GM12878 (cell line): ENCODE measurements around the gene HEXIM1. TPM values are rescaled to one million over a fixed set of nuclear protein-coding genes. Genes with fewer than 3 reads are reported as not detected.

Experiments used
- ATF7 ChIP-seq: fragments of 450-650 bp; IDR thresholded peaks from 2 replicates; pipeline ENCODE4 v1.6.1; 2016; ENCODE audit warnings: low read depth, mild to moderate bottlenecking
- CHD4 ChIP-seq: fragments of 200-600 bp; sonication (generic); IDR thresholded peaks from 2 replicates; pipeline ENCODE4 v1.6.1; 2016; ENCODE audit warnings: mild to moderate bottlenecking
- FOS ChIP-seq: IDR thresholded peaks from 3 replicates; pipeline ENCODE4 v1.6.1; 2011; ENCODE audit warnings: borderline replicate concordance; ENCODE audit not compliant: insufficient read length; ENCODE audit errors: extremely low read depth
- IRF4 ChIP-seq: IDR thresholded peaks from 2 replicates; pipeline ENCODE4 v1.6.1; 2011; ENCODE audit warnings: low read depth, low read length
- LARP7 ChIP-seq: fragments of 450-650 bp; IDR thresholded peaks from 2 replicates; pipeline ENCODE4 v1.6.1; 2017; ENCODE audit warnings: mild to moderate bottlenecking
- MXI1 ChIP-seq: fragments of 150-350 bp; IDR thresholded peaks from 2 replicates; pipeline ENCODE4 v1.6.1; 2011; ENCODE audit warnings: low read depth, mild to moderate bottlenecking, inconsistent platforms, low read length, improper control_type of control experiment
- POLR2A ChIP-seq: IDR thresholded peaks from 2 replicates; pipeline ENCODE4 v1.6.1; 2011; ENCODE audit warnings: low read depth, mild to moderate bottlenecking, low read length
- RFX5 ChIP-seq: IDR thresholded peaks from 2 replicates; pipeline ENCODE4 v1.6.1; 2011; ENCODE audit warnings: low read depth, low read length, improper control_type of control experiment
- SPI1 ChIP-seq: IDR thresholded peaks from 2 replicates; pipeline ENCODE4 v1.6.1; 2011; ENCODE audit warnings: low read depth, mild to moderate bottlenecking, low read length, moderate library complexity, borderline replicate concordance; ENCODE audit not compliant: insufficient read depth
- ZSCAN29 ChIP-seq: fragments of 450-650 bp; IDR thresholded peaks from 2 replicates; pipeline ENCODE4 v1.6.1; 2017; ENCODE audit warnings: mild to moderate bottlenecking, moderate library complexity
- polyA plus RNA-seq, 11 experiments: library from polyadenylated mRNA; depleted of rRNA in 4 of 11; unstranded in 6 of 11; stranded (reverse) in 5 of 11; fragments of >200 nt; fragmentation: Nextera tagmentation in 4 of 11; fragmentation: Illumina TruSeq in 1 of 11; extraction: Ambion mirVana in 4 of 11; extraction: Trizol in 1 of 11; gene quantifications; 1 replicate in 1 of 11; 2 replicates in 10 of 11; pipeline versions ENCODE4 v1.2.1 to v1.2.3, GENCODE V29; 2011 to 2016; ENCODE audit warnings: inconsistent platforms in 2 of 11, missing spikeins in 2 of 11, low read depth in 1 of 11
- total RNA-seq, 4 experiments: library from RNA; depleted of rRNA in 3 of 4; stranded (reverse); fragments of >200 nt in 3 of 4; fragmentation: Illumina TruSeq in 1 of 4; extraction: Trizol in 1 of 4; gene quantifications; 2 replicates each; pipeline versions ENCODE4 v1.2.1 to v1.2.3, GENCODE V29; 2013 to 2021
- TF ChIP-seq, protein P1 (sequence below): IDR thresholded peaks from 2 replicates; pipeline ENCODE4 v1.6.1; 2012; ENCODE audit warnings: low read length, inconsistent platforms
- TF ChIP-seq, protein P2 (sequence below): fragments of 150-350 bp; IDR thresholded peaks from 2 replicates; pipeline ENCODE4 v1.6.1; 2016; ENCODE audit warnings: low read depth, low read length
- TF ChIP-seq, protein P3 (sequence below): IDR thresholded peaks from 2 replicates; pipeline ENCODE4 v1.6.1; 2012; ENCODE audit warnings: low read depth, low read length, improper control_type of control experiment
- TF ChIP-seq, protein P4 (sequence below): fragments of 450-650 bp; IDR thresholded peaks from 2 replicates; pipeline ENCODE4 v1.6.1; 2017; ENCODE audit warnings: mild to moderate bottlenecking, low read depth, inconsistent platforms; ENCODE audit not compliant: poor library complexity, severe bottlenecking
- TF ChIP-seq, protein P5 (sequence below): IDR thresholded peaks from 2 replicates; pipeline ENCODE4 v1.6.1; 2011; ENCODE audit warnings: mild to moderate bottlenecking, low read depth, low read length, moderate library complexity; ENCODE audit not compliant: insufficient replicate concordance
- TF ChIP-seq, protein P6 (sequence below), 3 experiments: IDR thresholded peaks in 2 of 3; conservative IDR thresholded peaks in 1 of 3; 2 replicates each; pipeline ENCODE4 v1.5.1; 2011; ENCODE audit warnings: low read depth in 3 of 3, low read length in 3 of 3, mild to moderate bottlenecking in 3 of 3, control low read depth in 2 of 3, moderate library complexity in 2 of 3, inconsistent platforms in 1 of 3, mixed read lengths in 1 of 3; ENCODE audit not compliant: control insufficient read depth in 2 of 3, insufficient read depth in 1 of 3; ENCODE audit errors: extremely low read depth in 1 of 3

HEXIM1 gene
- total and polyA plus RNA-seq, 10 of the 15 experiments (the other 5 are each of a cell fraction or from before 2014, with no cell fraction given) = 1.9 to 24.1 (median 9.0) TPM

DNA sequence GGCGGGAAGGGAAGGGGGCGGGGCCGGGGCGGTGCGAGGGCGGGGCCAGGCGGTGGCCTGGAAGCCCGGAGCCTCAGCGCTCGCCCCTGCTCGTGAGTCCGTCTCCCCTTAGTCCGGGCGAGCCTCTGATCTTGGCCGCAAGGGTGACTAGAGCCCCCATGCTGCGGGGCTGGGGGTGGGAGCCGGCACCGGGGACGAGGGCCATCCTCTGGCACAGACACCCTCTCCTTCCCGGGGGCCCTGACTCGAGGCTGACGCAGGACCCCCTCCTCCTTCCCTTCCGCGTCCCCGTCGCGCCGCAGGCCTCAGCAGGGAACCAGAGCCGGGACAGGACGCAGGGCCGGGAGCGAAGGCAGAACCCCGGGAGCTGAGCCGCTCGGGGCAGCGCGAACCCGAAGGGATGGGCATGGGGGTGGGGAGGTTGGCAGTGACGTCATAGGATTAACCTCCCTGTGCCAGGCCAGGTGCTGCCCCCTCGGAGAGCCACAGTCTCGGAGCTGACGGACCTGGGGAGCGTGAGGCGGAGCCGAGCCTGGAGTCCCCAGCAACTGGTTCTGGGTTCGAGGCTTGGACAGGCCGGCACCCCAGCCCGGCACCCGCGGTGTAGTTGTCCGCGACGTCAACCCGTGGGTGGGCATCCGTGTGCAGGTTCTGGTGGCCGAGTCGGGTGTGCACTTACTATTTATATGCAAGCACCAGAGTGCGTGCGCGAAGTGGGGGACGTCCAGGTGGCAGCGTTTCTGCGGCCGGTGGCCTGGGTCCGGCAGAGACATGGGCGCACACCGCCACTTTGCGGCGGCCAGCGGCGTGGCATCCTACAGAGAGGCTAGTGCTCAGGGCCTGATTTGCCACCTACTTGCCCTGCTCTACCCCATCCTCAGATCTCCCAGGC is 15.5 kb upstream of the HEXIM1 start (continued):
- TF ChIP-seq, protein P1, sequence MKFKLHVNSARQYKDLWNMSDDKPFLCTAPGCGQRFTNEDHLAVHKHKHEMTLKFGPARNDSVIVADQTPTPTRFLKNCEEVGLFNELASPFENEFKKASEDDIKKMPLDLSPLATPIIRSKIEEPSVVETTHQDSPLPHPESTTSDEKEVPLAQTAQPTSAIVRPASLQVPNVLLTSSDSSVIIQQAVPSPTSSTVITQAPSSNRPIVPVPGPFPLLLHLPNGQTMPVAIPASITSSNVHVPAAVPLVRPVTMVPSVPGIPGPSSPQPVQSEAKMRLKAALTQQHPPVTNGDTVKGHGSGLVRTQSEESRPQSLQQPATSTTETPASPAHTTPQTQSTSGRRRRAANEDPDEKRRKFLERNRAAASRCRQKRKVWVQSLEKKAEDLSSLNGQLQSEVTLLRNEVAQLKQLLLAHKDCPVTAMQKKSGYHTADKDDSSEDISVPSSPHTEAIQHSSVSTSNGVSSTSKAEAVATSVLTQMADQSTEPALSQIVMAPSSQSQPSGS = no peak; the same call in 1 of the 2 replicates
- TF ChIP-seq MXI1 (0 out of 2 replicates have a peak, but pooled peaks have one; percentile 21), ATF7 (peak; percentile 98), CHD4 (no peak), POLR2A (peak; percentile 62; the same call in 1 of the 2 replicates), FOS (no peak), LARP7 (peak; percentile 65; the same call in 1 of the 2 replicates), SPI1 (no peak), RFX5 (no peak), ZSCAN29 (no peak), IRF4 (no peak)
- TF ChIP-seq, protein P2, sequence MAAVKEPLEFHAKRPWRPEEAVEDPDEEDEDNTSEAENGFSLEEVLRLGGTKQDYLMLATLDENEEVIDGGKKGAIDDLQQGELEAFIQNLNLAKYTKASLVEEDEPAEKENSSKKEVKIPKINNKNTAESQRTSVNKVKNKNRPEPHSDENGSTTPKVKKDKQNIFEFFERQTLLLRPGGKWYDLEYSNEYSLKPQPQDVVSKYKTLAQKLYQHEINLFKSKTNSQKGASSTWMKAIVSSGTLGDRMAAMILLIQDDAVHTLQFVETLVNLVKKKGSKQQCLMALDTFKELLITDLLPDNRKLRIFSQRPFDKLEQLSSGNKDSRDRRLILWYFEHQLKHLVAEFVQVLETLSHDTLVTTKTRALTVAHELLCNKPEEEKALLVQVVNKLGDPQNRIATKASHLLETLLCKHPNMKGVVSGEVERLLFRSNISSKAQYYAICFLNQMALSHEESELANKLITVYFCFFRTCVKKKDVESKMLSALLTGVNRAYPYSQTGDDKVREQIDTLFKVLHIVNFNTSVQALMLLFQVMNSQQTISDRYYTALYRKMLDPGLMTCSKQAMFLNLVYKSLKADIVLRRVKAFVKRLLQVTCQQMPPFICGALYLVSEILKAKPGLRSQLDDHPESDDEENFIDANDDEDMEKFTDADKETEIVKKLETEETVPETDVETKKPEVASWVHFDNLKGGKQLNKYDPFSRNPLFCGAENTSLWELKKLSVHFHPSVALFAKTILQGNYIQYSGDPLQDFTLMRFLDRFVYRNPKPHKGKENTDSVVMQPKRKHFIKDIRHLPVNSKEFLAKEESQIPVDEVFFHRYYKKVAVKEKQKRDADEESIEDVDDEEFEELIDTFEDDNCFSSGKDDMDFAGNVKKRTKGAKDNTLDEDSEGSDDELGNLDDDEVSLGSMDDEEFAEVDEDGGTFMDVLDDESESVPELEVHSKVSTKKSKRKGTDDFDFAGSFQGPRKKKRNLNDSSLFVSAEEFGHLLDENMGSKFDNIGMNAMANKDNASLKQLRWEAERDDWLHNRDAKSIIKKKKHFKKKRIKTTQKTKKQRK = no peak
- TF ChIP-seq, protein P3, sequence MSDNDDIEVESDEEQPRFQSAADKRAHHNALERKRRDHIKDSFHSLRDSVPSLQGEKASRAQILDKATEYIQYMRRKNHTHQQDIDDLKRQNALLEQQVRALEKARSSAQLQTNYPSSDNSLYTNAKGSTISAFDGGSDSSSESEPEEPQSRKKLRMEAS = peak; percentile 5; the same call in 1 of the 2 replicates
- TF ChIP-seq, protein P4, sequence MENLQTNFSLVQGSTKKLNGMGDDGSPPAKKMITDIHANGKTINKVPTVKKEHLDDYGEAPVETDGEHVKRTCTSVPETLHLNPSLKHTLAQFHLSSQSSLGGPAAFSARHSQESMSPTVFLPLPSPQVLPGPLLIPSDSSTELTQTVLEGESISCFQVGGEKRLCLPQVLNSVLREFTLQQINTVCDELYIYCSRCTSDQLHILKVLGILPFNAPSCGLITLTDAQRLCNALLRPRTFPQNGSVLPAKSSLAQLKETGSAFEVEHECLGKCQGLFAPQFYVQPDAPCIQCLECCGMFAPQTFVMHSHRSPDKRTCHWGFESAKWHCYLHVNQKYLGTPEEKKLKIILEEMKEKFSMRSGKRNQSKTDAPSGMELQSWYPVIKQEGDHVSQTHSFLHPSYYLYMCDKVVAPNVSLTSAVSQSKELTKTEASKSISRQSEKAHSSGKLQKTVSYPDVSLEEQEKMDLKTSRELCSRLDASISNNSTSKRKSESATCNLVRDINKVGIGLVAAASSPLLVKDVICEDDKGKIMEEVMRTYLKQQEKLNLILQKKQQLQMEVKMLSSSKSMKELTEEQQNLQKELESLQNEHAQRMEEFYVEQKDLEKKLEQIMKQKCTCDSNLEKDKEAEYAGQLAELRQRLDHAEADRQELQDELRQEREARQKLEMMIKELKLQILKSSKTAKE = no peak
- TF ChIP-seq, protein P5, sequence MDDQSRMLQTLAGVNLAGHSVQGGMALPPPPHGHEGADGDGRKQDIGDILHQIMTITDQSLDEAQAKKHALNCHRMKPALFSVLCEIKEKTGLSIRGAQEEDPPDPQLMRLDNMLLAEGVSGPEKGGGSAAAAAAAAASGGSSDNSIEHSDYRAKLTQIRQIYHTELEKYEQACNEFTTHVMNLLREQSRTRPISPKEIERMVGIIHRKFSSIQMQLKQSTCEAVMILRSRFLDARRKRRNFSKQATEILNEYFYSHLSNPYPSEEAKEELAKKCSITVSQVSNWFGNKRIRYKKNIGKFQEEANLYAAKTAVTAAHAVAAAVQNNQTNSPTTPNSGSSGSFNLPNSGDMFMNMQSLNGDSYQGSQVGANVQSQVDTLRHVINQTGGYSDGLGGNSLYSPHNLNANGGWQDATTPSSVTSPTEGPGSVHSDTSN = no peak
- TF ChIP-seq, protein P6, sequence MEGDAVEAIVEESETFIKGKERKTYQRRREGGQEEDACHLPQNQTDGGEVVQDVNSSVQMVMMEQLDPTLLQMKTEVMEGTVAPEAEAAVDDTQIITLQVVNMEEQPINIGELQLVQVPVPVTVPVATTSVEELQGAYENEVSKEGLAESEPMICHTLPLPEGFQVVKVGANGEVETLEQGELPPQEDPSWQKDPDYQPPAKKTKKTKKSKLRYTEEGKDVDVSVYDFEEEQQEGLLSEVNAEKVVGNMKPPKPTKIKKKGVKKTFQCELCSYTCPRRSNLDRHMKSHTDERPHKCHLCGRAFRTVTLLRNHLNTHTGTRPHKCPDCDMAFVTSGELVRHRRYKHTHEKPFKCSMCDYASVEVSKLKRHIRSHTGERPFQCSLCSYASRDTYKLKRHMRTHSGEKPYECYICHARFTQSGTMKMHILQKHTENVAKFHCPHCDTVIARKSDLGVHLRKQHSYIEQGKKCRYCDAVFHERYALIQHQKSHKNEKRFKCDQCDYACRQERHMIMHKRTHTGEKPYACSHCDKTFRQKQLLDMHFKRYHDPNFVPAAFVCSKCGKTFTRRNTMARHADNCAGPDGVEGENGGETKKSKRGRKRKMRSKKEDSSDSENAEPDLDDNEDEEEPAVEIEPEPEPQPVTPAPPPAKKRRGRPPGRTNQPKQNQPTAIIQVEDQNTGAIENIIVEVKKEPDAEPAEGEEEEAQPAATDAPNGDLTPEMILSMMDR (IDR thresholded peaks at IDR 0.05 in 2 of 3, conservative IDR thresholded peaks at IDR 0.05 in 1 of 3; ENCODE audit: control insufficient read depth in 2 of 3, extremely low read depth in 1 of 3, insufficient read depth in 1 of 3, low read depth in 3 of 3, low read length in 3 of 3) = peak; percentile 81 to 94 (median 93)
